Smooth muscle cell (in vitro differentiated cells): ENCODE data around the gene MINDY4B. TPM values are rescaled to one million over a fixed set of nuclear protein-coding genes. Genes with fewer than 3 reads are reported as not detected.

Experiments
- DNase-seq: peaks from one replicate; lab custom pipeline; 2025; ENCODE audit not compliant: unreplicated experiment; lab: John Stamatoyannopoulos, UW
- H2AFZ ChIP-seq: fragments of 200-600 bp; sonication (generic); 2 replicates; pipeline ENCODE4 v1.6.0; 2016; ENCODE audit warnings: antibody characterized with exemption, low read depth, mild to moderate bottlenecking
- H3F3A ChIP-seq: fragments of 200-600 bp; sonication (generic); 2 replicates; pipeline ENCODE4 v1.6.0; 2017; ENCODE audit warnings: antibody characterized with exemption, low read depth
- H3K27ac ChIP-seq: fragments of 200-600 bp; sonication (generic); 2 replicates; pipeline ENCODE4 v1.5.1; 2016; ENCODE audit warnings: low read depth, mild to moderate bottlenecking
- H3K27me3 ChIP-seq: fragments of 200-600 bp; sonication (generic); 2 replicates; pipeline ENCODE4 v1.6.1; 2016; ENCODE audit warnings: low read depth, mild to moderate bottlenecking
- H3K36me3 ChIP-seq: fragments of 200-600 bp; sonication (generic); 2 replicates; pipeline ENCODE4 v1.5.1; 2016; ENCODE audit warnings: low read depth
- H3K4me1 ChIP-seq: fragments of 200-600 bp; sonication (generic); 2 replicates; pipeline ENCODE4 v1.5.1; 2016; ENCODE audit warnings: low read depth
- H3K4me2 ChIP-seq: fragments of 200-600 bp; sonication (generic); 2 replicates; pipeline ENCODE4 v1.6.0; 2016; ENCODE audit warnings: mild to moderate bottlenecking
- H3K4me3 ChIP-seq: fragments of 200-600 bp; sonication (generic); 2 replicates; pipeline ENCODE4 v1.5.1; 2016; ENCODE audit warnings: mild to moderate bottlenecking
- H3K79me2 ChIP-seq: fragments of 200-600 bp; sonication (generic); 2 replicates; pipeline ENCODE4 v1.6.0; 2016; ENCODE audit warnings: low read depth, mild to moderate bottlenecking
- H3K9ac ChIP-seq: fragments of 200-600 bp; sonication (generic); 2 replicates; pipeline ENCODE4 v1.6.0; 2016; ENCODE audit warnings: low read depth
- H3K9me3 ChIP-seq: fragments of 200-600 bp; sonication (generic); replicated peaks from 2 replicates; pipeline ENCODE4 v1.5.1; 2016; ENCODE audit warnings: low read depth
- H4K20me1 ChIP-seq: fragments of 200-600 bp; sonication (generic); 2 replicates; pipeline ENCODE4 v1.6.0; 2016; ENCODE audit warnings: low read depth
- CTCF ChIP-seq: fragments of 200-600 bp; sonication (generic); IDR thresholded peaks from 2 replicates; pipeline ENCODE4 v1.5.1; 2017; ENCODE audit warnings: borderline replicate concordance, mild to moderate bottlenecking, antibody characterized with exemption; ENCODE audit not compliant: insufficient read depth, poor library complexity, severe bottlenecking
- WGBS: methylation state at CpG from one replicate; pipeline ENCODE4 v1.1.7; 2016; ENCODE audit warnings: low lambda C conversion rate; 5-methylcytosine and 5-hydroxymethylcytosine counted together
- polyA plus RNA-seq: library from polyadenylated mRNA; unstranded; fragments of >200 nt; fragmentation: Nextera tagmentation; extraction: Ambion mirVana; gene quantifications from 2 replicates; pipeline ENCODE4 v1.2.1, GENCODE V29; 2016
- total RNA-seq: library from RNA; depleted of rRNA; stranded (reverse); fragments of >200 nt; gene quantifications from 2 replicates; pipeline ENCODE4 v1.2.3, GENCODE V29; 2014

Gene MINDY4B
- total and polyA plus RNA-seq, 2 experiments from 2014 or later = not detected

DNA sequence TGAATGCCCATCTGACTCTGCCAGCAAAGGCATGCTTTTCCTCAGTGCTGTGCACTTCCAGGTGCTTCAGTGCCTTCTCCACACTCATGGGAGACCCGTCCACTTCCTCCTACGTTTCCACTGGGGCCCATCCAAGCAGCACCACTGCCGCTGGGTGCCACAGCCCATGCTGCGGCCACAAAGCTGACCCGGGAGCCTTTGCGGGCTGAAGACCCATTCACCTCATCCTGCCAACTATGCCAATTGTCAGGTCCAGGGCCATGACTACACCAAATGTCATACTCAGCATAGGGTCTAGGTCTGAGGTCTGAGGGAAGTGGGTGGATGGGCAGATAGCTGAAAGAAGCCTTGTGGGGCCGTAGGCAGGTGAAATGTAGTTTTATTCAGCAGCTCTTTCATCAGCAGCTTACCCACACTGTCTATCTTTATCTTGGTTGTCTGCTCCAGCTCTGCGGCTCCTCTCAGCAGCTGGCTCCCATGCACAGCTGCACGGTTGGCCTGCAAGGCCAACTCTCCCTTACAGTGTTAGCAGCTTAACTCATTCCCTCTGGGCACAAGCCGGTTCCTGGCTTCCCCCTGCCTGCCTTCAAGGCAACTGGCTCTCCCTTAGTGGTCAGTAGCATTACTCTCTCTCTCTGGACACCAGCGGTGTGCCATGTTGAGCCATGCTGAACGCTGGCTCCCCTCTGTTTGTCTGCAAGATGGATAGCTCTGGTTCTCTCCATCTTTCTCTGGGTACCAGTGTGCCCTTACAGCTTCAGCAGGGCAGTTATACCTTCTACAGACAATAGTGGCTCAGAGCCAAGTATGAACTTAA lies 78.6 kb downstream of the MINDY4B start:
- Histone ChIP-seq H3K79me2 (no peaks in the 10 kb centered on the region), H3K4me3 (no peak overlapping the region), H3K9me3 (no peaks in the 10 kb centered on the region), H3K9ac (no peak overlapping the region), H3K4me1 (no peaks in the 10 kb centered on the region), H4K20me1 (no peaks in the 10 kb centered on the region), H2AFZ (no peak overlapping the region), H3K27me3 (no peaks in the 10 kb centered on the region), H3F3A (no peaks in the 10 kb centered on the region), H3K4me2 (no peak overlapping the region), H3K27ac (no peak overlapping the region), H3K36me3 (no peaks in the 10 kb centered on the region)
- no peak for TF ChIP-seq CTCF
- DNase-seq = no peak
- WGBS = 91% methylated on average over 12 of the region's 12 CpGs

GRCh38 chr3:150825916-150826377 lies 79.3 kb downstream of the MINDY4B start:
- Histone ChIP-seq H3K79me2 (no peaks in the 10 kb centered on the region), H4K20me1 (no peaks in the 10 kb centered on the region), H3F3A (no peaks in the 10 kb centered on the region), H2AFZ (no peak overlapping the region), H3K4me2 (no peak overlapping the region), H3K4me3 (no peak overlapping the region), H3K27me3 (no peaks in the 10 kb centered on the region), H3K36me3 (no peaks in the 10 kb centered on the region), H3K27ac (no peak overlapping the region), H3K4me1 (no peaks in the 10 kb centered on the region), H3K9me3 (no peaks in the 10 kb centered on the region), H3K9ac (no peak overlapping the region)
- TF ChIP-seq CTCF = no peak
- no peak for DNase-seq
- 62% methylated on average over 7 of the region's 7 CpGs for WGBS

GRCh38 chr3:150825192-150825915 lies 79.9 kb downstream of the MINDY4B start:
- Histone ChIP-seq H2AFZ (no peak overlapping the region), H3K9ac (no peak overlapping the region), H3K4me2 (no peak overlapping the region), H4K20me1 (no peaks in the 10 kb centered on the region), H3F3A (no peaks in the 10 kb centered on the region), H3K4me1 (no peaks in the 10 kb centered on the region), H3K27me3 (no peaks in the 10 kb centered on the region), H3K79me2 (no peaks in the 10 kb centered on the region), H3K27ac (no peak overlapping the region), H3K4me3 (no peak overlapping the region), H3K36me3 (no peaks in the 10 kb centered on the region), H3K9me3 (no peaks in the 10 kb centered on the region)
- no peak for TF ChIP-seq CTCF
- WGBS = 84% methylated on average over 6 of the region's 6 CpGs
- no peak for DNase-seq
